K562 (cell line): ENCODE data around the gene FAM20C. TPM values are rescaled to one million over a fixed set of nuclear protein-coding genes. Genes with fewer than 3 reads are reported as not detected.

Experiments used
- ATAC-seq: fragments of 200-7000 bp; cut with Tn5 transposase; 3 replicates; pipeline ENCODE4 v1.9.1; 2020; ENCODE audit warnings: moderate library complexity
- BruUV-seq: library from RNA; stranded (reverse); fragments of 400-500 nt; replicated peaks from 2 replicates; lab custom pipeline; 2021; lab: Mats Ljungman, UMichigan
- CTCF ChIA-PET: fragments of 300-600 bp; formaldehyde crosslinking; extraction: SDS; loops from one replicate; lab custom pipeline; 2021; ENCODE audit warnings: low intra/inter-chr PET ratio; lab: Yijun Ruan, JAX
- POLR2A ChIA-PET: fragments of 300-600, 350-650 bp; sonication (Branson Sonifier 250); formaldehyde crosslinking; extraction: SDS; loops from one replicate; lab custom pipeline; 2021; ENCODE audit warnings: antibody characterized with exemption, inconsistent platforms; lab: Yijun Ruan, JAX
- DNase-seq, 4 experiments: peaks; one replicate each; pipeline versions ENCODE4 v3.0.0 to v3.0.0-alpha.2; 2011 to 2018; ENCODE audit warnings: low spot score in 3 of 4, mixed read lengths in 3 of 4; ENCODE audit errors: extremely low read depth in 1 of 4
- FAIRE-seq: peaks from 2 replicates; lab custom pipeline; 2011; peaks lifted over from hg19 to GRCh38; lab: Jason Lieb, UNC
- H2AFZ ChIP-seq: 2 replicates; pipeline ENCODE4 v1.6.0; 2011; ENCODE audit warnings: low read depth, low read length, control low read depth, inconsistent platforms
- H3K27ac ChIP-seq: fragments of 200-600 bp; 3 replicates; pipeline ENCODE4 v1.8.0; 2011; ENCODE audit warnings: low read depth, mild to moderate bottlenecking, control low read depth, inconsistent platforms, low read length, moderate library complexity, mixed read lengths; ENCODE audit errors: extremely low read depth
- H3K27me3 ChIP-seq, 2 experiments: fragments of 300-600 bp in 1 of 2; 2 replicates in 1 of 2; 3 replicates in 1 of 2; pipeline versions ENCODE4 v1.6.0 to v1.8.0; 2011; ENCODE audit warnings: inconsistent platforms in 2 of 2, low read length in 2 of 2, mild to moderate bottlenecking in 1 of 2, mixed read lengths in 1 of 2, moderate library complexity in 1 of 2; ENCODE audit not compliant: control insufficient read depth in 2 of 2, insufficient read depth in 2 of 2
- H3K36me3 ChIP-seq: fragments of 300-600 bp; 3 replicates; pipeline ENCODE4 v1.8.0; 2011; ENCODE audit warnings: mild to moderate bottlenecking, low read length, inconsistent platforms; ENCODE audit not compliant: control insufficient read depth, insufficient read depth
- H3K4me1 ChIP-seq, 2 experiments: fragments of 200-600 bp in 1 of 2; replicated peaks in 1 of 2; 2 replicates in 1 of 2; 3 replicates in 1 of 2; pipeline versions ENCODE4 v1.5.1 to v1.8.0; 2011; ENCODE audit warnings: inconsistent platforms in 2 of 2, low read length in 2 of 2, mild to moderate bottlenecking in 1 of 2, mixed read lengths in 1 of 2, moderate library complexity in 1 of 2; ENCODE audit not compliant: control insufficient read depth in 2 of 2, insufficient read depth in 2 of 2
- H3K4me2 ChIP-seq: 2 replicates; pipeline ENCODE4 v1.6.1; 2011; ENCODE audit warnings: low read length, control low read depth, inconsistent platforms, mixed read lengths; ENCODE audit not compliant: insufficient read depth
- H3K4me3 ChIP-seq: fragments of 200-600 bp; sonication (generic), shearing (Covaris generic); 2 replicates; pipeline ENCODE4 v1.5.1; 2016; ENCODE audit warnings: control low read depth, inconsistent platforms
- H3K79me2 ChIP-seq: fragments of 200-600 bp; 3 replicates; pipeline ENCODE4 v1.8.0; 2011; ENCODE audit warnings: low read length, inconsistent platforms; ENCODE audit not compliant: control insufficient read depth, insufficient read depth
- H3K9ac ChIP-seq, 2 experiments: 2 replicates each; pipeline versions ENCODE4 v1.6.0 to v1.6.1; 2011; ENCODE audit warnings: low read depth in 2 of 2, low read length in 2 of 2, control low read depth in 1 of 2, inconsistent platforms in 1 of 2, mild to moderate bottlenecking in 1 of 2, mixed read lengths in 1 of 2; ENCODE audit not compliant: insufficient read depth in 1 of 2
- H3K9me1 ChIP-seq: one replicate; pipeline ENCODE4 v1.6.0; 2011; ENCODE audit warnings: inconsistent platforms, mild to moderate bottlenecking, low read length, moderate library complexity; ENCODE audit not compliant: control insufficient read depth, insufficient read depth
- H3K9me3 ChIP-seq: replicated peaks from 2 replicates; pipeline ENCODE4 v1.5.1; 2011; ENCODE audit warnings: low read depth, low read length, inconsistent platforms; ENCODE audit not compliant: control insufficient read depth, insufficient read depth
- H4K20me1 ChIP-seq: replicated peaks from 2 replicates; pipeline ENCODE4 v1.6.1; 2011; ENCODE audit warnings: low read length, inconsistent platforms, mixed read lengths; ENCODE audit not compliant: control insufficient read depth, insufficient read depth
- CBX8 ChIP-seq: fragments of 200-600 bp; sonication (generic); IDR thresholded peaks from 2 replicates; pipeline ENCODE4 v1.6.1; 2012; ENCODE audit warnings: borderline replicate concordance, mixed run types, low read depth, mild to moderate bottlenecking, moderate library complexity, mixed read lengths, low read length, control low read depth, inconsistent platforms; ENCODE audit not compliant: poor library complexity, severe bottlenecking; ENCODE audit errors: extremely low read depth
- E2F4 ChIP-seq: sonication (generic); formaldehyde crosslinking; IDR thresholded peaks from 2 replicates; pipeline ENCODE4 v1.8.0; 2022; ENCODE audit warnings: mild to moderate bottlenecking, low read depth, missing genetic modification reagents
- EGR1 ChIP-seq: fragments of 450-650 bp; conservative IDR thresholded peaks from 2 replicates; pipeline ENCODE4 v1.6.1; 2017; ENCODE audit warnings: mild to moderate bottlenecking
- RFX1 ChIP-seq: fragments of 450-650 bp; IDR thresholded peaks from 2 replicates; pipeline ENCODE4 v1.6.1; 2016; ENCODE audit warnings: mild to moderate bottlenecking, moderate library complexity
- U2AF1 ChIP-seq: fragments of 200-400 bp; formaldehyde crosslinking; optimal IDR thresholded peaks from 2 replicates; pipeline ENCODE3; 2017; ENCODE audit warnings: mild to moderate bottlenecking, low read depth, low read length, moderate library complexity
- ZBTB2 ChIP-seq: fragments of 450-650 bp; IDR thresholded peaks from 2 replicates; pipeline ENCODE4 v1.6.1; 2016; ENCODE audit warnings: antibody characterized with exemption
- ZFP36 ChIP-seq: fragments of 150-350 bp; IDR thresholded peaks from 2 replicates; pipeline ENCODE4 v1.6.1; 2018; ENCODE audit warnings: low read length, low read depth; ENCODE audit not compliant: partially characterized antibody
- ZNF445 ChIP-seq: fragments of 250-450 bp; sonication (Bioruptor Pico); IDR thresholded peaks from 2 replicates; pipeline ENCODE4 v1.4.0; 2020; ENCODE audit warnings: low read depth, mild to moderate bottlenecking, moderate library complexity
- WGBS: fragments of 100-300 bp; shearing (Covaris generic); methylation state at CpG from one replicate; pipeline ENCODE4 v1.1.6; 2016; ENCODE audit warnings: low coverage, mixed read lengths; ENCODE audit not compliant: insufficient coverage; ENCODE audit errors: missing lambda C conversion rate; 5-methylcytosine and 5-hydroxymethylcytosine counted together
- in situ Hi-C: fragments of 300-500 bp; cut with MboI; formaldehyde crosslinking; loops from 4 replicates; pipeline ENCODE4 v1.15.0; 2018; ENCODE audit warnings: inconsistent platforms, mixed read lengths
- intact Hi-C: fragments of 100-400 bp; cut with micrococcal nuclease; formaldehyde crosslinking; loops from 2 replicates; pipeline ENCODE4 v1.14.2; 2022
- polyA plus RNA-seq, 8 experiments: library from polyadenylated mRNA; depleted of rRNA in 4 of 8; stranded (reverse) in 5 of 8; unstranded in 3 of 8; fragments of >200 nt; fragmentation: Nextera tagmentation in 2 of 8; fragmentation: Illumina TruSeq in 1 of 8; extraction: Ambion mirVana in 2 of 8; extraction: Trizol in 1 of 8; gene quantifications; 2 replicates each; pipeline versions ENCODE4 v1.2.1 to v1.2.3, GENCODE V29; 2011 to 2014; ENCODE audit warnings: inconsistent platforms in 1 of 8, missing spikeins in 1 of 8
- total RNA-seq, 7 experiments: library from RNA; depleted of rRNA in 6 of 7; stranded (reverse); fragments of >200 nt in 6 of 7; fragmentation: Illumina TruSeq in 2 of 7; extraction: Trizol in 2 of 7; gene quantifications; 2 replicates each; pipeline versions ENCODE4 v1.2.1 to v1.2.3, GENCODE V29; 2011 to 2021; ENCODE audit warnings: low replicate concordance in 1 of 7

Gene FAM20C
- total and polyA plus RNA-seq, 9 of the 15 experiments (the other 6 are each of a cell fraction or from before 2014, with no cell fraction given): 0.09 TPM; not detected in 8

- Histone ChIP-seq H3K4me1 (peaks cover 0 to 20% of the 10 kb centered on the region in 2 experiments; a peak in 2 of 5 replicates), H3K9ac (no peak overlapping the region; a peak in 1 of 4 replicates), H3K27me3 (peaks cover 46 to 81% of the 10 kb centered on the region in 2 experiments), H3K4me2 (no peak overlapping the region), H3K9me3 (no peaks in the 10 kb centered on the region), H2AFZ (no peak overlapping the region), H3K27ac (no peak overlapping the region), H3K9me1 (no peaks in the 10 kb centered on the region), H3K36me3 (no peaks in the 10 kb centered on the region), H3K79me2 (no peaks in the 10 kb centered on the region), H4K20me1 (peaks cover 21% of the 10 kb centered on the region), H3K4me3 (no peak overlapping the region)
- no peak for FAIRE-seq
- ChIA-PET POLR2A (no interaction called here), CTCF (no interaction called here)
- no peak for ATAC-seq
- intact Hi-C loops (no loop called here), in situ Hi-C loops (no loop called here)
- no peak for DNase-seq
- BruUV-seq: no TSS peak
- 2% methylated on average over 12 of the region's 12 CpGs for WGBS
- TF ChIP-seq RFX1 (no peak), EGR1 (no peak), ZNF445 (CRISPR knock-in tag) (no peak), U2AF1 (no peak), E2F4 (CRISPR knock-in tag) (no peak), ZBTB2 (no peak), CBX8 (no peak), ZFP36 (no peak)
Observed at GRCh38 chr7:247181-247580, 54.8 kb downstream of the FAM20C start.
